Measurements from ENCODE around the gene GNPTG. TPM values are rescaled to one million over a fixed set of nuclear protein-coding genes. Genes with fewer than 3 reads are reported as not detected.

Gene GNPTG
- total RNA-seq, 1 donor from 2014 or later = 60.7 TPM

DNA sequence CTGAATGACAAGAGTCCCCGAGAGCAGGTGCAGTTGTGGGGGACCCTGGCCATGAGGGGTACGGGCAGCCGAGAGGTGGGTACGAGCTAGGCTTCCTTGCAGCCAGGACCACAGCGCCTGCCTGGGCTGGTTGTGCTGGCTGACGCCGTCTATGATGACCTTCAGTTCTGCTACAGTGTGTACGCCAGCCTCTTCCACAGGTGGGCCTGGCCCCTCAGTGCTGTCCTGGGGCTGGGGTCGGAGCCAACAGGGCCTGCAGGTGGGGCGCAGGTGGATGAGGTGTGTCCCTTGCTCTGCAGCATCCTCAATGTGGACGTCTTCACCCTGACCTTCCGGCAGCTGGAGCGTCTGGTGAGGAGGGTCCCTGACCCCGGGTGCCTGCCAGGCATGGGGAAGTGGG is 7.2 kb upstream of the GNPTG start:
- TF ChIP-seq, protein P1, sequence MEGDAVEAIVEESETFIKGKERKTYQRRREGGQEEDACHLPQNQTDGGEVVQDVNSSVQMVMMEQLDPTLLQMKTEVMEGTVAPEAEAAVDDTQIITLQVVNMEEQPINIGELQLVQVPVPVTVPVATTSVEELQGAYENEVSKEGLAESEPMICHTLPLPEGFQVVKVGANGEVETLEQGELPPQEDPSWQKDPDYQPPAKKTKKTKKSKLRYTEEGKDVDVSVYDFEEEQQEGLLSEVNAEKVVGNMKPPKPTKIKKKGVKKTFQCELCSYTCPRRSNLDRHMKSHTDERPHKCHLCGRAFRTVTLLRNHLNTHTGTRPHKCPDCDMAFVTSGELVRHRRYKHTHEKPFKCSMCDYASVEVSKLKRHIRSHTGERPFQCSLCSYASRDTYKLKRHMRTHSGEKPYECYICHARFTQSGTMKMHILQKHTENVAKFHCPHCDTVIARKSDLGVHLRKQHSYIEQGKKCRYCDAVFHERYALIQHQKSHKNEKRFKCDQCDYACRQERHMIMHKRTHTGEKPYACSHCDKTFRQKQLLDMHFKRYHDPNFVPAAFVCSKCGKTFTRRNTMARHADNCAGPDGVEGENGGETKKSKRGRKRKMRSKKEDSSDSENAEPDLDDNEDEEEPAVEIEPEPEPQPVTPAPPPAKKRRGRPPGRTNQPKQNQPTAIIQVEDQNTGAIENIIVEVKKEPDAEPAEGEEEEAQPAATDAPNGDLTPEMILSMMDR (IDR thresholded peaks at IDR 0.05) = no peak
- Mint-ChIP-seq H3K27ac (ENCODE audit: unreplicated experiment) (no peak overlapping the region), H3K4me3 (ENCODE audit: unreplicated experiment) (no peak overlapping the region), H3K36me3 (ENCODE audit: low read depth) (no peaks in the 10 kb centered on the region), H3K9me3 (ENCODE audit: low read depth) (no peaks in the 10 kb centered on the region), H3K4me1 (ENCODE audit: low read depth) (peaks cover 14% of the 10 kb centered on the region), H3K27me3 (ENCODE audit: low read depth) (peaks cover 5% of the 10 kb centered on the region)
- no peak for DNase-seq (ENCODE audit: low spot score)

DNA sequence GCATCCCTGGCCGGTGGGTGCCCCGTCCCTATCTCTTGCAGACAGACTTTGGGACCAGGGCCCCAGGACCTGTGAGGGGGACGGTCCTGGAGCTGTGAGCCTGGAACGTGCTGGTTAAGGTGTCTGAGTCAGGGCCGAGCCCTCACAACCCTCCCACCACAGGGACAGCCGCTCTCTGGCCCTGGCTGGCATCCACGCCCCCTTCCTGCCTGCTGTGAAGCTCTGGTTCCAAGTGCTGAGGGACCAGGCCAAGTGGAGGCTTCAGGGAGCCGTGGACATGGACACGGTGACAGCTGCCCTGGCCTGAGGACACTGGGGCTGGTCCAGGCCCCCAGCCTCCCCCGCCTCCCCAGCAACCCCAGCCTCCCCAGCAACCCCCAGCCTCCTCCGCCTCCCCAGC is 6.6 kb upstream of the GNPTG start:
- no peaks in the 10 kb centered on the region for H3K9me3 Mint-ChIP-seq (ENCODE audit: low read depth)
- TF ChIP-seq, protein P1 (IDR thresholded peaks at IDR 0.05) = no peak
- H3K4me1 Mint-ChIP-seq (ENCODE audit: low read depth) = peaks cover 16% of the 10 kb centered on the region
- DNase-seq (ENCODE audit: low spot score) = no peak
- no peak overlapping the region for H3K27ac Mint-ChIP-seq (ENCODE audit: unreplicated experiment)
- H3K27me3 Mint-ChIP-seq (ENCODE audit: low read depth) = peaks cover 5% of the 10 kb centered on the region
- H3K4me3 Mint-ChIP-seq (ENCODE audit: unreplicated experiment) = no peak overlapping the region
- peaks cover under 1% of the 10 kb centered on the region for H3K36me3 Mint-ChIP-seq (ENCODE audit: low read depth)

DNA sequence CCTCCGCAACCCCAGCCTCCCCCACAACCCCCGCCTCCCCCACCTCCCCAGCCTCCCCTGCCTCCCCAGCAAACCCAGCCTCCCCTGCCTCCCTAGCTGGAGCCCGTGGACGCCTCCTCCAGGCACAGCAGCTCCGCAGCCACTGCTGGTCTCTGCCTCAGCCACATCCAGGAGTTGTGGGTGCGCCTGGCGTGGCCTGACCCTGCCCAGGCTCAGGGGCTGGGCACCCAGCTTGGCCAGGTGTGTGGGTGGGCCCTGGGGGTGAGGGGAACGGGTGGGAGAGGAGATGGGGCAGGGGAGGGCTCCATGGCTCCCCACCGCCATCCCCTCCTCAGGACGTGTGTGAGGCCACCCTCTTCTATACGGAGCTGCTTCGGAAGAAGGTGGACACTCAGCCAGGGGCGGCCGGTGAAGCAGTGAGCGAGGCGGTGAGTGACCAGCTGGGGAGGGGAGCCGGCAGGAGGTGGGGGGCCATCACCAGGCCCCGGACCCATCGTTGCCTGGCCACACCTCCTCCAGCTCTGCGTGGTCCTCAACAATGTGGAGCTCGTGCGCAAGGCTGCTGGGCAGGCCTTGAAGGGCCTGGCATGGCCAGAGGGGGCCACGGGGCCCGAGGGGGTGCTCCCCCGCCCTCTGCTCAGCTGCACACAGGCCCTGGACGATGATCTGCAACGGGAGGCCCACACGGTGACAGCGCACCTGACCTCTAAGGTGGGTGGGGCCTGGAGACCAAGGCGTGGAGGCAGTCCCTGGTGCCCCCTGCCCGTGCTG is 5.9 kb upstream of the GNPTG start:
- peaks cover 23% of the 10 kb centered on the region for H3K4me1 Mint-ChIP-seq (ENCODE audit: low read depth)
- H3K4me3 Mint-ChIP-seq (ENCODE audit: unreplicated experiment) = no peak overlapping the region
- no peaks in the 10 kb centered on the region for H3K9me3 Mint-ChIP-seq (ENCODE audit: low read depth)
- H3K36me3 Mint-ChIP-seq (ENCODE audit: low read depth) = peaks cover 2% of the 10 kb centered on the region
- H3K27me3 Mint-ChIP-seq (ENCODE audit: low read depth) = peaks cover 2% of the 10 kb centered on the region
- no peak overlapping the region for H3K27ac Mint-ChIP-seq (ENCODE audit: unreplicated experiment)
- TF ChIP-seq, protein P1 (IDR thresholded peaks at IDR 0.05) = no peak
- DNase-seq (ENCODE audit: low spot score) = no peak

DNA sequence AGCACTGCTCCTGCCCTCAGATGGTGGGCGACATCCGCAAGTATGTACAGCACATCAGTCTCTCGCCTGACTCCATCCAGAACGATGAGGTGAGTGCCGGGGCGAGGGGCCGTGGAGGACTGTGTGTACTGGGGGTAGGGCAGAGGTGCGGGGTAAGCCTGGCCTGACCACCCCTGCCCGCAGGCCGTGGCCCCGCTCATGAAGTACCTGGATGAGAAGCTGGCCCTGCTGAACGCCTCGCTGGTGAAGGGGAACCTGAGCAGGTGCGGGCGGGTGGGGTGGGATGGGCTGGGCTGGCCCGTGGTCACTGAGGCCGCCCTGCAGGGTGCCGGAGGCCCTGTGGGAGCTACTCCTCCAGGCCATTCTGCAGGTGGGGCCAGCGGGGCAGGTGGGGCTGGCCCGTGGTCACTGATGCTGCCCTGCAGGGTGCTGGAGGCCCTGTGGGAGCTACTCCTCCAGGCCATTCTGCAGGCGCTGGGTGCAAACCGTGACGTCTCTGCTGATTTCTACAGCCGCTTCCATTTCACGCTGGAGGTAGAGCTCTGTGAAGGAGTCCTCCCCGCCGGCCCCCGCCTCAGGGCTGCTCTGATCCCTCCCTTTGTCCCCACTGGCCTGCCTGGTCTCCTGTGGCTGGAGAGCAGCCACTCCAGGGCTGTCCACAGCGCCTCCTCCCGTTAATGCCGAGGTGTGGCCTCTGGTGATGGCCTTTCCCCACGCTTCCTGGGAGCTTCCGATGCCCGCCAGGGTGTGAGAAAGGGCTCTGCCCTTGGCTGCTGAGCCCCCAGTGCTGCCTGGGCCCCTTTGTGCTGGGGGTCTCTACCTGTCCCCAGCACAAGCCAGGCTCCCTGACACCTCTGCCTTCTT is 5.1 kb upstream of the GNPTG start:
- Mint-ChIP-seq H3K9me3 (ENCODE audit: low read depth) (no peaks in the 10 kb centered on the region), H3K36me3 (ENCODE audit: low read depth) (peaks cover 2% of the 10 kb centered on the region)
- DNase-seq (ENCODE audit: low spot score) = no peak

More for the DNA sequence above, 5.1 kb upstream of the GNPTG start:
- Mint-ChIP-seq H3K4me3 (ENCODE audit: unreplicated experiment) (no peak overlapping the region), H3K4me1 (ENCODE audit: low read depth) (peaks cover 27% of the 10 kb centered on the region), H3K27me3 (ENCODE audit: low read depth) (peaks cover 2% of the 10 kb centered on the region), H3K27ac (ENCODE audit: unreplicated experiment) (no peak overlapping the region)
- TF ChIP-seq, protein P1 (IDR thresholded peaks at IDR 0.05) = peak; percentile 53
